Kidney (tissue), 14 donors: Measurements from ENCODE around the gene MACROD2. TPM values are rescaled to one million over a fixed set of nuclear protein-coding genes. Genes with fewer than 3 reads are reported as not detected.

ENCODE experiments used
- DNase-seq, 5 donors: peaks; one replicate each; pipeline ENCODE4 v3.0.0-alpha.2; 2013 to 2020
- FAIRE-seq: peaks from 2 replicates; lab custom pipeline; 2012; peaks lifted over from hg19 to GRCh38; lab: Jason Lieb, UNC
- H3K27ac ChIP-seq, 2 donors: one replicate each; pipeline ENCODE4 v1.7.0; 2013; ENCODE audit warnings: low read depth in 2 of 2, low read length in 2 of 2, inconsistent platforms in 1 of 2
- H3K27me3 ChIP-seq: one replicate; pipeline ENCODE4 v1.7.1; 2013; ENCODE audit warnings: low read length, inconsistent platforms; ENCODE audit not compliant: control insufficient read depth, insufficient read depth
- H3K36me3 ChIP-seq, 3 donors: one replicate each; pipeline versions ENCODE4 v1.7.0 to v1.7.1; 2013; ENCODE audit warnings: low read length in 3 of 3, control low read depth in 1 of 3, inconsistent platforms in 1 of 3; ENCODE audit not compliant: insufficient read depth in 3 of 3, control insufficient read depth in 2 of 3
- H3K4me1 ChIP-seq, 3 donors: one replicate each; pipeline versions ENCODE4 v1.7.0 to v1.7.1; 2013; ENCODE audit warnings: low read length in 3 of 3, inconsistent platforms in 1 of 3, low read depth in 1 of 3; ENCODE audit not compliant: control insufficient read depth in 2 of 3, insufficient read depth in 2 of 3
- H3K4me3 ChIP-seq, 3 donors: one replicate each; pipeline versions ENCODE4 v1.7.0 to v1.8.1; 2013; ENCODE audit warnings: low read length in 3 of 3, control low read depth in 1 of 3, inconsistent platforms in 1 of 3
- H3K9ac ChIP-seq, 3 donors: one replicate each; pipeline versions ENCODE4 v1.7.0 to v1.7.1; 2013; ENCODE audit warnings: low read length in 3 of 3, control low read depth in 1 of 3, inconsistent platforms in 1 of 3
- H3K9me3 ChIP-seq, 3 donors: one replicate each; pipeline versions ENCODE4 v1.7.0 to v1.7.1; 2013; ENCODE audit warnings: low read length in 3 of 3, control low read depth in 1 of 3, inconsistent platforms in 1 of 3; ENCODE audit not compliant: control insufficient read depth in 2 of 3, insufficient read depth in 1 of 3
- CTCF ChIP-seq: IDR thresholded peaks from 3 replicates; pipeline ENCODE4 v1.5.1; 2012; ENCODE audit warnings: mild to moderate bottlenecking, moderate library complexity, borderline replicate concordance; ENCODE audit not compliant: insufficient read depth; ENCODE audit errors: extremely low read depth
- intact Hi-C: fragments of 100-400 bp; cut with DNase I; formaldehyde crosslinking; loops from one replicate; pipeline ENCODE4 v1.11.1; 2022
- polyA plus RNA-seq: library from polyadenylated mRNA; stranded (reverse); fragments of 350-450 nt; fragmentation: Illumina TruSeq; extraction: RNeasy Lipid Tissue Mini Kit (QIAGEN cat#74804); gene quantifications from one replicate; pipeline ENCODE4 v1.2.3, GENCODE V29; 2014; ENCODE audit warnings: low read depth, low replicate concordance; ENCODE audit not compliant: insufficient read depth
- total RNA-seq: library from RNA; stranded (reverse); fragmentation: NEBNext Ultra II Directional; extraction: Animal tissue kit (Norgen Biotek cat#: 25700); gene quantifications from one replicate; pipeline ENCODE4 v1.2.1, GENCODE V29; 2021
- donor health status: control.
- donor health status: control.
- donor health status: control.
- donor health status: control.
- donor health status: control.
- donor health status: DM: yes; HTN: yes; CAD: no.
- donor health status: Normal renal cell carcinoma (clear cell type).

The MACROD2 gene
- total and polyA plus RNA-seq, 2 donors from 2014 or later = 3.0 to 10.0 TPM

DNA sequence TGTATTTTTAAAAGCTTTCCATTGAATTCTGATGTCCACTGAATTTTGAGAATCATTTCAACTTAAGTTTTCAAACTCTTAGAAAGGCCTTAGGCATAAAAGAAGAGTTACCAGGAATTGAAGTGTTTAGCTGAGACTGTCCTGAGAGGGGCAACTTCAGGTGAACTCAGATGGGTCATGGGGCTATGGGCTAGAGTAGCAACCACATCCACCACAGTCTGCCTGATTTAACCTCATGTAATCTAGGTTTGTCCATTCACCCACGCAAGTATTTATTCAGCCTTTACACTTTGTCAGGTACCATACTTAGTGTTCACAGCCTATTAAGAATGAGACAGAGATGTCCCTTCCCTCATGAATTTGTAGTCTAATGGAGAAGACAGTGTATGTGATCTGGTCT, 2076.9 kb downstream of the MACROD2 start:
- Histone ChIP-seq H3K27me3 (no peaks in the 10 kb centered on the region), H3K9me3 (peaks cover 0 to 2% (median 0%) of the 10 kb centered on the region in 3 donors), H3K4me3 (no peak overlapping the region), H3K27ac (no peak overlapping the region), H3K4me1 (no peaks in the 10 kb centered on the region), H3K36me3 (no peaks in the 10 kb centered on the region), H3K9ac (no peak overlapping the region)
- FAIRE-seq (no peak), DNase-seq (no peak)
- intact Hi-C loops = no loop called here
- TF ChIP-seq CTCF = no peak

DNA sequence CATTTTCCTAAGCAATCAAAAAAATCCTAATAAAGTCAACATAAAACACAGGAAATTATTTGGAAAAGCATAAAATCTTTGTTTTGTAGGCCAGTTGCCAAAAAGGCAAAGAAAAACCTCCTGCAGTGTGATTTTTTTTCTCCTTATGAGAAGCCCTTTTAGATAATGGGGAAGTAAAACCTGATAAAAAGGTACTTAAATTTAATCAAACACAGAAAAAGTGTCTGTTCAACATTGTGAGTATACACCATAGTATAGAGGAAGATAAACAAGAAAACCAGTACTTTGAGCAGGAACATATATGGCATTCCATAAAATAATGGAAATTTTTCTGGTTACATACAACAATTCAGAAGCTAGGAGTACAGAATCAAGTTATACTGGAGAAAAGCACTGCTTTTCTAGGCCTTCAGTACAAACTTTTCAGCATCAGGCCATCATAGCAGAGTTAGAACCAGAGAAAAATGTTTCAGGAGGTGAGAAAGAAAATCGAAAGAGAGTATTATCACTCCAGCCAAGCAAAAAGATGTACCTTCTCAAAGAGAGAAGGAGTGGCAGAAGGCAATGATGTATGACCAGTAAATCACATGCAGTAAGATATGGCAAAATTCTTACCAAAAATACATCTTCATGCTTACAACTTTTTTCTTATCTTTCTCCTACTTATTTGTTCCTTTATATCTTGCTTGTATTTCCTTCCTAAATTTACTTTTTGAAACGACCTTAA, 2083.0 kb downstream of the MACROD2 start:
- DNase-seq = no peak
- Histone ChIP-seq H3K36me3 (no peaks in the 10 kb centered on the region), H3K9ac (no peak overlapping the region), H3K4me3 (no peak overlapping the region), H3K27ac (no peak overlapping the region), H3K27me3 (no peaks in the 10 kb centered on the region), H3K4me1 (peaks cover 0 to 3% (median 0%) of the 10 kb centered on the region in 3 donors), H3K9me3 (no peaks in the 10 kb centered on the region)
- FAIRE-seq = no peak
- TF ChIP-seq CTCF = no peak
- intact Hi-C loops = no loop called here

DNA sequence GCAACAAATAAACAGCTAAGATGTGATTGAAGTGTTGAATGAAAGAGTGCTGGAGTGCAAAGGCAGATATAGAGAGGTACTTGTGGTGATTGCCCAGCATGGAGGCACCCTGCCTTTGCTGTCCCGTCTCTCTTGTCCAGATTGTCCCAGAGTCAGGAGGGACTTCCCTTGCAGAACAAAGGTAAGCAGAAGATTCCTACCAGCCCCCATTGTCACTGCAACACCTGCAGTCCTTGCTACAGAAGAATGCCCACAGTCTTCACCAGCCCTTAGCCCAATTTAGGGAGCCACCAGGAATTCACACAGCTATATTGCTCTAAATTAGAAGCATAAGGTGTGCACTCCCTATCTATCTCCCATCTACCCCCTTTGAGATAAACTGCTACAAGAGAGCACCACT, 2086.1 kb downstream of the MACROD2 start:
- DNase-seq = no peak
- Histone ChIP-seq H3K27me3 (no peaks in the 10 kb centered on the region), H3K9ac (no peak overlapping the region), H3K27ac (no peak overlapping the region), H3K4me1 (peaks cover 0 to 3% (median 0%) of the 10 kb centered on the region in 3 donors), H3K4me3 (no peak overlapping the region), H3K36me3 (no peaks in the 10 kb centered on the region), H3K9me3 (no peaks in the 10 kb centered on the region)
- no peak for FAIRE-seq
- TF ChIP-seq CTCF = no peak
- intact Hi-C loops = no loop called here
